H1 (cell line): ENCODE measurements around the gene CLPX.

Experiments used
- HDAC6 ChIP-seq: IDR thresholded peaks from one replicate; pipeline ENCODE4 v1.7.1; 2012; ENCODE audit warnings: low read depth, mild to moderate bottlenecking, inconsistent platforms, low read length, moderate library complexity
- JUND ChIP-seq: IDR thresholded peaks from 2 replicates; pipeline ENCODE4 v1.6.1; 2011; ENCODE audit warnings: mild to moderate bottlenecking, improper control_type of control experiment, low read length
- KDM1A ChIP-seq: fragments of 200-600, 300-600 bp; sonication (generic); IDR thresholded peaks from 2 replicates; pipeline ENCODE4 v1.7.1; 2016; ENCODE audit warnings: mild to moderate bottlenecking, low read length, borderline replicate concordance
- NANOG ChIP-seq: IDR thresholded peaks from 2 replicates; pipeline ENCODE4 v1.6.1; 2011; ENCODE audit warnings: low read length, low read depth, mild to moderate bottlenecking, inconsistent platforms; ENCODE audit not compliant: insufficient read depth, poor library complexity, severe bottlenecking
- POLR2A ChIP-seq, 2 experiments: IDR thresholded peaks; 1 replicate in 1 of 2; 2 replicates in 1 of 2; pipeline ENCODE4 v1.6.1; 2011; ENCODE audit warnings: low read depth in 2 of 2, low read length in 2 of 2, mild to moderate bottlenecking in 2 of 2; ENCODE audit errors: control extremely low read depth in 1 of 2
- RNF2 ChIP-seq: fragments of 200-900, 300-1000 bp; sonication (generic); IDR thresholded peaks from 2 replicates; pipeline ENCODE4 v1.7.1; 2016; ENCODE audit warnings: borderline replicate concordance, low read depth, mild to moderate bottlenecking, antibody characterized with exemption, low read length; ENCODE audit not compliant: poor library complexity, severe bottlenecking; ENCODE audit errors: missing control alignments
- SRF ChIP-seq: IDR thresholded peaks from 2 replicates; pipeline ENCODE4 v1.6.1; 2011; ENCODE audit warnings: mild to moderate bottlenecking, low read depth, low read length, moderate library complexity
- ZNF274 ChIP-seq: IDR thresholded peaks from 2 replicates; pipeline ENCODE4 v1.7.0; 2012; ENCODE audit warnings: low read length, borderline replicate concordance; ENCODE audit errors: extremely low read depth
- TF ChIP-seq, protein P1 (sequence below): IDR thresholded peaks from 2 replicates; pipeline ENCODE4 v1.6.1; 2012; ENCODE audit warnings: low read length, inconsistent platforms
- TF ChIP-seq, protein P2 (sequence below), 3 experiments: IDR thresholded peaks; 1 replicate in 2 of 3; 2 replicates in 1 of 3; pipeline versions ENCODE4 v1.5.1 to v1.6.1; 2011; ENCODE audit warnings: low read length in 3 of 3, mild to moderate bottlenecking in 3 of 3, inconsistent platforms in 2 of 3, low read depth in 1 of 3, moderate library complexity in 1 of 3; ENCODE audit not compliant: insufficient read depth in 1 of 3; ENCODE audit errors: control extremely low read depth in 1 of 3
- TF ChIP-seq, protein P3 (sequence below): IDR thresholded peaks from 2 replicates; pipeline ENCODE4 v1.6.1; 2011; ENCODE audit warnings: low read depth, mild to moderate bottlenecking, low read length; ENCODE audit not compliant: insufficient read depth

DNA sequence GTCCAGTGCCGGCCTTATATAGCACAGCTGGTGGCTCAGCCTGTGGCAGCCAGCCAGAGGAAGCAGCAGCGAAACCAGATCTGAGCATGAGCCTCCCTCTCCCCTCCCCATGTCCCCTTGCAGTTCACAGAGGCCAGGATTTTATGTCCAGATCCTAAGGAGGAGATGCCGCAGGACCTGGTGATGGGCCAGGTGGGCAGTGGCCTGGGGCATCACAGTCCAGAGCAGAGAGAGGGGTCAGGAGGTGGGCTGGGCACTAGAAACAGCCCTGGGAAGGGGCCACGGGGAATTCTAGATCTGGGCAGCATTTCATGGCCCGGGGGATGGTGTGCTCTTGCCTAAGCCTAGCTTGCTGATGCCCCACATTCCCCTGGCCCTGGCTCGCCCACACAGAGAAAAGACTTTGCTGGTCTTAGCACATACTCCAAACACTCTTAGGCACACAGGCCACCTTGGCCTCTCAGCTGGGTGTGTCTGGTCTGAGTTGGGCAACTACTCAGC is 26.4 kb upstream of the CLPX start:
- TF ChIP-seq, protein P1, sequence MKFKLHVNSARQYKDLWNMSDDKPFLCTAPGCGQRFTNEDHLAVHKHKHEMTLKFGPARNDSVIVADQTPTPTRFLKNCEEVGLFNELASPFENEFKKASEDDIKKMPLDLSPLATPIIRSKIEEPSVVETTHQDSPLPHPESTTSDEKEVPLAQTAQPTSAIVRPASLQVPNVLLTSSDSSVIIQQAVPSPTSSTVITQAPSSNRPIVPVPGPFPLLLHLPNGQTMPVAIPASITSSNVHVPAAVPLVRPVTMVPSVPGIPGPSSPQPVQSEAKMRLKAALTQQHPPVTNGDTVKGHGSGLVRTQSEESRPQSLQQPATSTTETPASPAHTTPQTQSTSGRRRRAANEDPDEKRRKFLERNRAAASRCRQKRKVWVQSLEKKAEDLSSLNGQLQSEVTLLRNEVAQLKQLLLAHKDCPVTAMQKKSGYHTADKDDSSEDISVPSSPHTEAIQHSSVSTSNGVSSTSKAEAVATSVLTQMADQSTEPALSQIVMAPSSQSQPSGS, result no peak
- TF ChIP-seq SRF (no peak), NANOG (no peak), ZNF274 (no peak), RNF2 (no peak), POLR2A (IDR thresholded peaks at IDR 0.05; ENCODE audit: control extremely low read depth in 1 of 2, low read depth in 2 of 2, low read length in 2 of 2) (no peak), HDAC6 (no peak), JUND (no peak), KDM1A (no peak)
- TF ChIP-seq, protein P2, sequence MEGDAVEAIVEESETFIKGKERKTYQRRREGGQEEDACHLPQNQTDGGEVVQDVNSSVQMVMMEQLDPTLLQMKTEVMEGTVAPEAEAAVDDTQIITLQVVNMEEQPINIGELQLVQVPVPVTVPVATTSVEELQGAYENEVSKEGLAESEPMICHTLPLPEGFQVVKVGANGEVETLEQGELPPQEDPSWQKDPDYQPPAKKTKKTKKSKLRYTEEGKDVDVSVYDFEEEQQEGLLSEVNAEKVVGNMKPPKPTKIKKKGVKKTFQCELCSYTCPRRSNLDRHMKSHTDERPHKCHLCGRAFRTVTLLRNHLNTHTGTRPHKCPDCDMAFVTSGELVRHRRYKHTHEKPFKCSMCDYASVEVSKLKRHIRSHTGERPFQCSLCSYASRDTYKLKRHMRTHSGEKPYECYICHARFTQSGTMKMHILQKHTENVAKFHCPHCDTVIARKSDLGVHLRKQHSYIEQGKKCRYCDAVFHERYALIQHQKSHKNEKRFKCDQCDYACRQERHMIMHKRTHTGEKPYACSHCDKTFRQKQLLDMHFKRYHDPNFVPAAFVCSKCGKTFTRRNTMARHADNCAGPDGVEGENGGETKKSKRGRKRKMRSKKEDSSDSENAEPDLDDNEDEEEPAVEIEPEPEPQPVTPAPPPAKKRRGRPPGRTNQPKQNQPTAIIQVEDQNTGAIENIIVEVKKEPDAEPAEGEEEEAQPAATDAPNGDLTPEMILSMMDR (IDR thresholded peaks at IDR 0.05; ENCODE audit: control extremely low read depth in 1 of 3, insufficient read depth in 1 of 3, low read depth in 1 of 3, low read length in 3 of 3), result no peak
- TF ChIP-seq, protein P3, sequence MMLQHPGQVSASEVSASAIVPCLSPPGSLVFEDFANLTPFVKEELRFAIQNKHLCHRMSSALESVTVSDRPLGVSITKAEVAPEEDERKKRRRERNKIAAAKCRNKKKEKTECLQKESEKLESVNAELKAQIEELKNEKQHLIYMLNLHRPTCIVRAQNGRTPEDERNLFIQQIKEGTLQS, result no peak
